Endothelial cell of umbilical vein (primary cell): ENCODE data around the gene C1orf116. TPM values are rescaled to one million over a fixed set of nuclear protein-coding genes. Genes with fewer than 3 reads are reported as not detected.

Experiments
- BruUV-seq: library from RNA; stranded (reverse); fragments of 400-500 nt; replicated peaks from 2 replicates; lab custom pipeline; 2021; lab: Mats Ljungman, UMichigan
- CTCF ChIA-PET: fragments of 300-600, 350-600 bp; sonication (Branson Sonifier 250); formaldehyde crosslinking; loops from one replicate; lab custom pipeline; 2021; ENCODE audit warnings: antibody characterized with exemption, inconsistent platforms; lab: Charles Lee
- POLR2A ChIA-PET: fragments of 300-600, 350-600 bp; sonication (Branson Sonifier 250); formaldehyde crosslinking; loops from one replicate; lab custom pipeline; 2021; ENCODE audit warnings: antibody characterized with exemption, inconsistent platforms; lab: Charles Lee
- DNase-seq: peaks from one replicate; pipeline ENCODE4 v3.0.0-alpha.2; 2011; ENCODE audit warnings: low read depth, low spot score
- FAIRE-seq: peaks from 2 replicates; lab custom pipeline; 2011; peaks lifted over from hg19 to GRCh38; lab: Jason Lieb, UNC
- H2AFZ ChIP-seq: 2 replicates; pipeline ENCODE4 v1.6.0; 2012; ENCODE audit warnings: low read depth, low read length, control low read depth, inconsistent platforms
- H3K27ac ChIP-seq: 2 replicates; pipeline ENCODE4 v1.5.1; 2011; ENCODE audit warnings: low read depth, mild to moderate bottlenecking, control low read depth, low read length, moderate library complexity; ENCODE audit not compliant: insufficient read depth
- H3K27me3 ChIP-seq, 2 experiments: 2 replicates each; pipeline versions ENCODE4 v1.6.0 to v1.6.1; 2011; ENCODE audit warnings: low read length in 2 of 2, mixed read lengths in 1 of 2; ENCODE audit not compliant: control insufficient read depth in 2 of 2, insufficient read depth in 2 of 2
- H3K36me3 ChIP-seq, 2 experiments: 2 replicates in 1 of 2; 3 replicates in 1 of 2; pipeline ENCODE4 v1.5.1; 2011; ENCODE audit warnings: low read length in 2 of 2, mild to moderate bottlenecking in 1 of 2, moderate library complexity in 1 of 2; ENCODE audit not compliant: control insufficient read depth in 2 of 2, insufficient read depth in 2 of 2; ENCODE audit errors: extremely low read depth in 1 of 2
- H3K4me1 ChIP-seq: 3 replicates; pipeline ENCODE4 v1.5.1; 2011; ENCODE audit warnings: mild to moderate bottlenecking, low read length; ENCODE audit not compliant: control insufficient read depth, insufficient read depth; ENCODE audit errors: extremely low read depth
- H3K4me2 ChIP-seq: 2 replicates; pipeline ENCODE4 v1.6.1; 2011; ENCODE audit warnings: low read length, control low read depth, mixed read lengths; ENCODE audit not compliant: insufficient read depth
- H3K4me3 ChIP-seq, 3 experiments: fragments of 200-600 bp in 1 of 3; sonication (generic), shearing (Covaris generic) in 1 of 3; replicated peaks in 1 of 3; 2 replicates each; pipeline ENCODE4 v1.5.1; 2011 to 2016; ENCODE audit warnings: control low read depth in 3 of 3, low read length in 3 of 3, mild to moderate bottlenecking in 2 of 3, inconsistent platforms in 1 of 3, low read depth in 1 of 3, moderate library complexity in 1 of 3; ENCODE audit not compliant: insufficient read depth in 1 of 3
- H3K79me2 ChIP-seq: 2 replicates; pipeline ENCODE4 v1.6.0; 2012; ENCODE audit warnings: low read length, inconsistent platforms; ENCODE audit not compliant: control insufficient read depth, insufficient read depth
- H3K9ac ChIP-seq: replicated peaks from 2 replicates; pipeline ENCODE3; 2011; ENCODE audit warnings: low read length, control low read depth; ENCODE audit not compliant: insufficient read depth; ENCODE audit errors: extremely low read depth
- H3K9me1 ChIP-seq: replicated peaks from 3 replicates; pipeline ENCODE4 v1.6.0; 2011; ENCODE audit warnings: mild to moderate bottlenecking, low read length; ENCODE audit not compliant: control insufficient read depth, insufficient read depth; ENCODE audit errors: extremely low read depth
- H3K9me3 ChIP-seq: replicated peaks from 2 replicates; pipeline ENCODE4 v1.5.1; 2012; ENCODE audit warnings: low read length, inconsistent platforms; ENCODE audit not compliant: control insufficient read depth, insufficient read depth
- H4K20me1 ChIP-seq: replicated peaks from 2 replicates; pipeline ENCODE3; 2011; ENCODE audit warnings: mild to moderate bottlenecking, low read length; ENCODE audit not compliant: control insufficient read depth, insufficient read depth; ENCODE audit errors: extremely low read depth
- CTCF ChIP-seq, 2 donors: IDR thresholded peaks; 1 replicate in 1 of 2; 2 replicates in 1 of 2; pipeline ENCODE4 v1.5.1; 2011; ENCODE audit warnings: low read length in 2 of 2, mild to moderate bottlenecking in 2 of 2, moderate library complexity in 2 of 2, control low read depth in 1 of 2, inconsistent platforms in 1 of 2, low read depth in 1 of 2; ENCODE audit not compliant: insufficient read depth in 1 of 2; ENCODE audit errors: extremely low read depth in 1 of 2
- EZH2 ChIP-seq: IDR thresholded peaks from 2 replicates; pipeline ENCODE4 v1.6.1; 2012; ENCODE audit warnings: borderline replicate concordance, low read depth, mild to moderate bottlenecking, moderate library complexity, low read length, inconsistent platforms; ENCODE audit not compliant: severe bottlenecking
- FOS ChIP-seq: IDR thresholded peaks from 2 replicates; pipeline ENCODE4 v1.6.1; 2011; ENCODE audit warnings: mild to moderate bottlenecking, low read length, moderate library complexity, borderline replicate concordance; ENCODE audit not compliant: insufficient read depth
- GATA2 ChIP-seq: IDR thresholded peaks from 2 replicates; pipeline ENCODE4 v1.7.0; 2011; ENCODE audit warnings: low read depth, mild to moderate bottlenecking, moderate library complexity, mixed read lengths, low read length; ENCODE audit not compliant: insufficient read length, insufficient read depth
- JUN ChIP-seq: IDR thresholded peaks from 2 replicates; pipeline ENCODE4 v1.6.1; 2011; ENCODE audit warnings: borderline replicate concordance, low read depth; ENCODE audit not compliant: insufficient read length, insufficient read depth
- MAX ChIP-seq: IDR thresholded peaks from 2 replicates; pipeline ENCODE4 v1.6.1; 2011; ENCODE audit not compliant: insufficient read depth, insufficient read length
- MYC ChIP-seq: IDR thresholded peaks from one replicate; pipeline ENCODE4 v1.6.1; 2011; ENCODE audit warnings: mild to moderate bottlenecking, low read depth, low read length
- POLR2A ChIP-seq: IDR thresholded peaks from 2 replicates; pipeline ENCODE4 v1.6.1; 2012; ENCODE audit warnings: low read depth, mild to moderate bottlenecking, control low read depth, low read length
- POLR2AphosphoS5 ChIP-seq: IDR thresholded peaks from 2 replicates; pipeline ENCODE4 v1.6.1; 2012; ENCODE audit warnings: low read depth, mild to moderate bottlenecking, control low read depth, low read length, moderate library complexity; ENCODE audit not compliant: insufficient read depth
- dilution Hi-C: fragments of 300-500 bp; cut with MboI; formaldehyde crosslinking; loops from one replicate; pipeline ENCODE4 v1.15.0; 2019; ENCODE audit warnings: low sequenced_read_pairs; ENCODE audit not compliant: extremely low pct_ligation_motif_present
- intact Hi-C: fragments of 100-400 bp; cut with micrococcal nuclease; formaldehyde crosslinking; loops from one replicate; pipeline ENCODE4 v1.10.0; 2022
- polyA plus RNA-seq, 4 experiments: library from polyadenylated mRNA; depleted of rRNA in 3 of 4; stranded (reverse) in 3 of 4; unstranded in 1 of 4; fragments of >200 nt; gene quantifications; 2 replicates each; pipeline versions ENCODE4 v1.2.1 to v1.2.3, GENCODE V29; 2011 to 2012; ENCODE audit warnings: missing spikeins in 1 of 4
- total RNA-seq: library from RNA; stranded (reverse); gene quantifications from 2 replicates; pipeline ENCODE4 v1.2.3, GENCODE V29; 2021

C1orf116 gene
- total and polyA plus RNA-seq, 2 donors (not counting 3 experiments of a cell fraction or from before 2014, with no cell fraction given), result 0.07 TPM; not detected in 1

- Histone ChIP-seq H3K9ac (no peak overlapping the region), H3K4me2 (no peak overlapping the region), H3K4me3 (no peak overlapping the region), H4K20me1 (no peaks in the 10 kb centered on the region), H3K27ac (no peak overlapping the region), H3K79me2 (no peaks in the 10 kb centered on the region), H3K9me3 (no peaks in the 10 kb centered on the region), H3K27me3 (peaks cover 2 to 5% of the 10 kb centered on the region in 2 experiments), H2AFZ (no peak overlapping the region), H3K36me3 (no peaks in the 10 kb centered on the region), H3K4me1 (no peaks in the 10 kb centered on the region), H3K9me1 (no peaks in the 10 kb centered on the region)
- dilution Hi-C loops (no loop called here), intact Hi-C loops (loop anchor here (1.0 kb wide), 4 partner anchors 27 to 422 kb away; no protein-coding TSS in a partner anchor)
- peak; percentile 95 for FAIRE-seq
- ChIA-PET POLR2A (no interaction called here), CTCF (interaction anchor here (0.7 to 2.7 kb wide), 5 partner anchors 9 to 343 kb away, joined by 3 to 17 read pairs (median 3); no protein-coding TSS in a partner anchor)
- DNase-seq, result peak; percentile 85
- BruUV-seq, result no TSS peak
- TF ChIP-seq POLR2AphosphoS5 (no peak), CTCF (IDR thresholded peaks at IDR 0.05; ENCODE audit: extremely low read depth in 1 of 2, insufficient read depth in 1 of 2, low read depth in 1 of 2, low read length in 2 of 2) (peak; percentile 69 to 75)
Observed at GRCh38 chr1:207077470-207078377, 45.2 kb upstream of the C1orf116 start.

- Histone ChIP-seq H3K36me3 (no peaks in the 10 kb centered on the region), H3K9me3 (no peaks in the 10 kb centered on the region), H4K20me1 (no peaks in the 10 kb centered on the region), H3K27me3 (peaks cover 2 to 5% of the 10 kb centered on the region in 2 experiments), H3K4me2 (no peak overlapping the region), H3K79me2 (no peaks in the 10 kb centered on the region), H3K9me1 (no peaks in the 10 kb centered on the region), H3K27ac (no peak overlapping the region), H2AFZ (no peak overlapping the region), H3K4me3 (no peak overlapping the region), H3K4me1 (no peaks in the 10 kb centered on the region), H3K9ac (no peak overlapping the region)
- FAIRE-seq, result no peak
- TF ChIP-seq POLR2A, result no peak
- TF ChIP-seq GATA2, result no peak
- TF ChIP-seq JUN, result no peak
- no peak for TF ChIP-seq FOS
- TF ChIP-seq MAX, result no peak
- no peak for TF ChIP-seq MYC
- no peak for TF ChIP-seq CTCF (IDR thresholded peaks at IDR 0.05; ENCODE audit: extremely low read depth in 1 of 2, insufficient read depth in 1 of 2, low read depth in 1 of 2, low read length in 2 of 2)
- no peak for TF ChIP-seq POLR2AphosphoS5
- no peak for TF ChIP-seq EZH2
- no peak for DNase-seq
- ChIA-PET CTCF (interaction anchor here (0.7 to 2.7 kb wide), 4 partner anchors 141 to 342 kb away, joined by 3 to 17 read pairs (median 3); no protein-coding TSS in a partner anchor), POLR2A (no interaction called here)
- no TSS peak for BruUV-seq
- intact Hi-C loops (loop anchor here (1.0 kb wide), 3 partner anchors 27 to 142 kb away; no protein-coding TSS in a partner anchor), dilution Hi-C loops (no loop called here)
Observed at GRCh38 chr1:207077012-207077411, 44.5 kb upstream of the C1orf116 start.
